Activated CD4-positive, alpha-beta T cell treated with anti-CD3 and anti-CD28 coated beads, Interleukin-2, amount 10 ng/mL, durations not matched to agents 24 days and 14 days (primary cell): ENCODE results near the gene SUCLG2. TPM values are rescaled to one million over a fixed set of nuclear protein-coding genes. Genes with fewer than 3 reads are reported as not detected.
A peak's percentile ranks its signal among the peaks of the same experiment; 100 is the strongest.

Experiments
- DNase-seq: peaks from one replicate; pipeline ENCODE4 v3.0.0; 2022
- H3K27ac Mint-ChIP-seq: one replicate; pipeline ENCODE4 v1.8.0; 2022; ENCODE audit warnings: mild to moderate bottlenecking, mixed read lengths
- H3K27me3 Mint-ChIP-seq: one replicate; pipeline ENCODE4 v1.8.0; 2022; ENCODE audit warnings: mixed read lengths
- H3K36me3 Mint-ChIP-seq: one replicate; pipeline ENCODE4 v1.8.0; 2022; ENCODE audit warnings: low read depth, mild to moderate bottlenecking, mixed read lengths
- H3K4me1 Mint-ChIP-seq: one replicate; pipeline ENCODE4 v1.8.0; 2021; ENCODE audit warnings: mixed read lengths
- H3K4me3 Mint-ChIP-seq: one replicate; pipeline ENCODE4 v1.8.0; 2022; ENCODE audit warnings: mild to moderate bottlenecking, moderate library complexity, mixed read lengths
- H3K9me3 Mint-ChIP-seq: one replicate; pipeline ENCODE4 v1.8.0; 2021; ENCODE audit warnings: mixed read lengths
- intact Hi-C: fragments of 100-400 bp; cut with micrococcal nuclease; formaldehyde crosslinking; loops from one replicate; pipeline ENCODE4 v1.15.1; 2023
- total RNA-seq: library from RNA; stranded (reverse); gene quantifications from 2 replicates; pipeline ENCODE4 v1.2.3, GENCODE V29; 2022

Gene SUCLG2
- total RNA-seq, 1 donor from 2014 or later, result 33.2 TPM

GRCh38 chr3:67487564-67488114 lies 166.8 kb downstream of the SUCLG2 start:
- no peak overlapping the region for H3K4me3 Mint-ChIP-seq
- H3K4me1 Mint-ChIP-seq, result peaks cover 12% of the 10 kb centered on the region
- H3K9me3 Mint-ChIP-seq, result no peaks in the 10 kb centered on the region
- H3K27ac Mint-ChIP-seq, result no peak overlapping the region
- intact Hi-C loops, result no loop called here
- H3K27me3 Mint-ChIP-seq, result no peaks in the 10 kb centered on the region
- DNase-seq, result no peak
- H3K36me3 Mint-ChIP-seq, result peaks cover 44% of the 10 kb centered on the region

- intact Hi-C loops, result no loop called here
- H3K36me3 Mint-ChIP-seq, result peaks cover 44% of the 10 kb centered on the region
- peaks cover 12% of the 10 kb centered on the region for H3K4me1 Mint-ChIP-seq
- H3K9me3 Mint-ChIP-seq, result no peaks in the 10 kb centered on the region
- no peaks in the 10 kb centered on the region for H3K27me3 Mint-ChIP-seq
- no peak overlapping the region for H3K27ac Mint-ChIP-seq
- no peak for DNase-seq
- no peak overlapping the region for H3K4me3 Mint-ChIP-seq
Measured at GRCh38 chr3:67486883-67487282, 167.5 kb downstream of the SUCLG2 start.

GRCh38 chr3:67484085-67484484 lies 170.3 kb downstream of the SUCLG2 start:
- Mint-ChIP-seq H3K9me3 (peaks cover 6% of the 10 kb centered on the region), H3K27ac (no peak overlapping the region), H3K36me3 (peaks cover 39% of the 10 kb centered on the region), H3K27me3 (no peaks in the 10 kb centered on the region), H3K4me3 (no peak overlapping the region), H3K4me1 (peaks cover 8% of the 10 kb centered on the region)
- intact Hi-C loops, result no loop called here
- DNase-seq, result no peak

GRCh38 chr3:67481126-67481525 lies 173.3 kb downstream of the SUCLG2 start:
- no peaks in the 10 kb centered on the region for H3K27me3 Mint-ChIP-seq
- peaks cover 39% of the 10 kb centered on the region for H3K36me3 Mint-ChIP-seq
- no peak overlapping the region for H3K4me3 Mint-ChIP-seq
- H3K9me3 Mint-ChIP-seq, result peaks cover 6% of the 10 kb centered on the region
- DNase-seq, result no peak
- no peak overlapping the region for H3K27ac Mint-ChIP-seq
- intact Hi-C loops, result no loop called here
- peaks cover 6% of the 10 kb centered on the region for H3K4me1 Mint-ChIP-seq

GRCh38 chr3:67478423-67478822 lies 176.0 kb downstream of the SUCLG2 start:
- Mint-ChIP-seq H3K27ac (no peak overlapping the region), H3K27me3 (no peaks in the 10 kb centered on the region), H3K9me3 (peaks cover 6% of the 10 kb centered on the region), H3K36me3 (peaks cover 37% of the 10 kb centered on the region), H3K4me1 (no peaks in the 10 kb centered on the region), H3K4me3 (no peak overlapping the region)
- intact Hi-C loops, result no loop called here
- DNase-seq, result no peak

GRCh38 chr3:67474311-67474710 lies 180.1 kb downstream of the SUCLG2 start:
- no peaks in the 10 kb centered on the region for H3K4me1 Mint-ChIP-seq
- intact Hi-C loops, result no loop called here
- no peak overlapping the region for H3K4me3 Mint-ChIP-seq
- peaks cover under 1% of the 10 kb centered on the region for H3K9me3 Mint-ChIP-seq
- no peak for DNase-seq
- H3K27me3 Mint-ChIP-seq, result no peaks in the 10 kb centered on the region
- peaks cover 30% of the 10 kb centered on the region for H3K36me3 Mint-ChIP-seq
- no peak overlapping the region for H3K27ac Mint-ChIP-seq

- H3K4me1 Mint-ChIP-seq, result no peaks in the 10 kb centered on the region
- no peaks in the 10 kb centered on the region for H3K27me3 Mint-ChIP-seq
- DNase-seq, result no peak
- H3K36me3 Mint-ChIP-seq, result peaks cover 32% of the 10 kb centered on the region
- H3K9me3 Mint-ChIP-seq, result no peaks in the 10 kb centered on the region
- H3K27ac Mint-ChIP-seq, result no peak overlapping the region
- no peak overlapping the region for H3K4me3 Mint-ChIP-seq
- intact Hi-C loops, result no loop called here
Measured at GRCh38 chr3:67472674-67473201, 181.7 kb downstream of the SUCLG2 start.

- intact Hi-C loops, result no loop called here
- Mint-ChIP-seq H3K4me1 (peaks cover 1% of the 10 kb centered on the region), H3K27me3 (no peaks in the 10 kb centered on the region)
Measured at GRCh38 chr3:67470207-67470606, 184.2 kb downstream of the SUCLG2 start.

GRCh38 chr3:67468511-67468910 lies 185.9 kb downstream of the SUCLG2 start:
- no peak overlapping the region for H3K27ac Mint-ChIP-seq
- intact Hi-C loops, result no loop called here
- DNase-seq, result no peak
- H3K4me3 Mint-ChIP-seq, result no peak overlapping the region
- H3K9me3 Mint-ChIP-seq, result peaks cover 4% of the 10 kb centered on the region
- peaks cover 32% of the 10 kb centered on the region for H3K36me3 Mint-ChIP-seq
- H3K4me1 Mint-ChIP-seq, result peaks cover 1% of the 10 kb centered on the region
- no peaks in the 10 kb centered on the region for H3K27me3 Mint-ChIP-seq

More at GRCh38 chr3:67470207-67470606, 184.2 kb downstream of the SUCLG2 start:
- Mint-ChIP-seq H3K4me3 (no peak overlapping the region), H3K9me3 (peaks cover 3% of the 10 kb centered on the region), H3K27ac (no peak overlapping the region), H3K36me3 (peaks cover 29% of the 10 kb centered on the region)
- no peak for DNase-seq

GRCh38 chr3:67463656-67464055 lies 190.8 kb downstream of the SUCLG2 start:
- H3K36me3 Mint-ChIP-seq, result peaks cover 27% of the 10 kb centered on the region
- intact Hi-C loops, result no loop called here
- H3K4me3 Mint-ChIP-seq, result no peak overlapping the region
- no peak for DNase-seq
- peaks cover 4% of the 10 kb centered on the region for H3K9me3 Mint-ChIP-seq
- H3K27ac Mint-ChIP-seq, result no peak overlapping the region
- H3K27me3 Mint-ChIP-seq, result no peaks in the 10 kb centered on the region
- peaks cover 3% of the 10 kb centered on the region for H3K4me1 Mint-ChIP-seq

- Mint-ChIP-seq H3K27ac (no peak overlapping the region), H3K4me3 (no peak overlapping the region), H3K27me3 (no peaks in the 10 kb centered on the region), H3K36me3 (peaks cover 19% of the 10 kb centered on the region), H3K9me3 (peaks cover 4% of the 10 kb centered on the region), H3K4me1 (peaks cover 3% of the 10 kb centered on the region)
- no peak for DNase-seq
- intact Hi-C loops, result no loop called here
Measured at GRCh38 chr3:67462187-67462586, 192.2 kb downstream of the SUCLG2 start.

- Mint-ChIP-seq H3K27ac (peak overlapping the region; percentile 9), H3K9me3 (peaks cover 4% of the 10 kb centered on the region), H3K4me3 (no peak overlapping the region), H3K36me3 (peaks cover 17% of the 10 kb centered on the region), H3K4me1 (peaks cover 3% of the 10 kb centered on the region), H3K27me3 (no peaks in the 10 kb centered on the region)
- intact Hi-C loops, result no loop called here
- no peak for DNase-seq
Measured at GRCh38 chr3:67461667-67462142, 192.7 kb downstream of the SUCLG2 start.

GRCh38 chr3:67460841-67461510 lies 193.4 kb downstream of the SUCLG2 start:
- H3K27ac Mint-ChIP-seq, result no peak overlapping the region
- H3K27me3 Mint-ChIP-seq, result no peaks in the 10 kb centered on the region

GRCh38 chr3:67459796-67460195 lies 194.6 kb downstream of the SUCLG2 start:
- Mint-ChIP-seq H3K36me3 (peaks cover 14% of the 10 kb centered on the region), H3K4me1 (peaks cover 2% of the 10 kb centered on the region), H3K27ac (no peak overlapping the region), H3K27me3 (no peaks in the 10 kb centered on the region), H3K9me3 (no peaks in the 10 kb centered on the region), H3K4me3 (no peak overlapping the region)
- intact Hi-C loops, result no loop called here
- no peak for DNase-seq

More at GRCh38 chr3:67460841-67461510, 193.4 kb downstream of the SUCLG2 start:
- no peak for DNase-seq
- H3K36me3 Mint-ChIP-seq, result peaks cover 17% of the 10 kb centered on the region
- intact Hi-C loops, result no loop called here
- H3K9me3 Mint-ChIP-seq, result peaks cover 4% of the 10 kb centered on the region
- no peak overlapping the region for H3K4me3 Mint-ChIP-seq
- peaks cover 3% of the 10 kb centered on the region for H3K4me1 Mint-ChIP-seq
